Fibroblast of skin of abdomen (primary cell): ENCODE measurements around the gene ZNF845. TPM values are rescaled to one million over a fixed set of nuclear protein-coding genes. Genes with fewer than 3 reads are reported as not detected.
"Not testable (repeated sequence)": the region's sequence is repeated elsewhere in the genome, so short reads cannot be mapped to it uniquely, and the experiment has no call there.

ENCODE experiments used
- DNase-seq: peaks from one replicate; pipeline ENCODE4 v3.0.0-alpha.2; 2013
- polyA plus RNA-seq, 2 experiments: library from polyadenylated mRNA; unstranded; fragments of 120-200 nt; gene quantifications; one replicate each; pipeline ENCODE4 v1.2.1, GENCODE V29; 2013; ENCODE audit not compliant: insufficient read length in 2 of 2

ZNF845 gene
- 3.3 TPM for polyA plus RNA-seq (2013, experiment 1 of 2; ENCODE audit: insufficient read length)
- polyA plus RNA-seq (2013, experiment 2 of 2; ENCODE audit: insufficient read length), result 3.3 TPM

GRCh38 chr19:53333463-53334449 lies at the start of gene ZNF845:
TSS of gene ZNF845 (plus strand) at chr19:53333749. CDS start at chr19:53341308, 7,559 bp downstream.
- peak; percentile 92 for DNase-seq

GRCh38 chr19:53285087-53285486 lies 48.5 kb upstream of the ZNF845 start:
- DNase-seq, result no peak

GRCh38 chr19:53290758-53291549 lies 42.6 kb upstream of the ZNF845 start:
- no peak for DNase-seq

GRCh38 chr19:53294786-53295441 lies 38.6 kb upstream of the ZNF845 start:
- no peak for DNase-seq

GRCh38 chr19:53301341-53301740 lies 32.2 kb upstream of the ZNF845 start:
- DNase-seq, result not testable (repeated sequence)

- no peak for DNase-seq
These were observed 25.2 kb upstream of the ZNF845 start for GRCh38 chr19:53308339-53308811.

GRCh38 chr19:53311044-53311443 lies 22.5 kb upstream of the ZNF845 start:
- DNase-seq, result no peak

GRCh38 chr19:53311897-53312296 lies 21.7 kb upstream of the ZNF845 start:
- no peak for DNase-seq

- peak; percentile 3 for DNase-seq
These were observed 4.6 kb upstream of the ZNF845 start for GRCh38 chr19:53328967-53329366.

- no peak for DNase-seq
These were observed 1.1 kb upstream of the ZNF845 start for GRCh38 chr19:53332484-53332883.

GRCh38 chr19:53333066-53333462 lies 485 bp upstream of the ZNF845 start:
- no peak for DNase-seq

- DNase-seq, result not testable (repeated sequence)
These were observed 10.9 kb downstream of the ZNF845 start for GRCh38 chr19:53344403-53344802.

- no peak for DNase-seq
These were observed 22.2 kb downstream of the ZNF845 start for GRCh38 chr19:53355739-53356138.

GRCh38 chr19:53357821-53358581 lies 24.5 kb downstream of the ZNF845 start:
- DNase-seq, result no peak

GRCh38 chr19:53360056-53360455 lies 26.5 kb downstream of the ZNF845 start:
- not testable (repeated sequence) for DNase-seq

GRCh38 chr19:53365134-53365898 lies 31.8 kb downstream of the ZNF845 start, which contains the start of gene ZNF525:
TSS of gene ZNF525 (plus strand) at chr19:53365705. CDS start at chr19:53372282, 6,577 bp downstream.
- DNase-seq, result peak; percentile 71

- no peak for DNase-seq
These were observed 32.4 kb downstream of the ZNF845 start for GRCh38 chr19:53365899-53366493.

- DNase-seq, result no peak
These were observed 38.6 kb downstream of the ZNF845 start for GRCh38 chr19:53372196-53372595.

GRCh38 chr19:53374288-53374687 lies 40.7 kb downstream of the ZNF845 start:
- no peak for DNase-seq

- no peak for DNase-seq
These were observed 41.2 kb downstream of the ZNF845 start for GRCh38 chr19:53374743-53375142.
